ENCODE data around the gene TSPOAP1.

TSPOAP1 gene

GRCh38 chr17:58339755-58340404 is 11.3 kb upstream of the TSPOAP1 start:
- peak overlapping the region; percentile 100 for H3K27ac ChIP-seq (ENCODE audit: low read depth, low read length)
- H3K79me2 ChIP-seq (ENCODE audit: control insufficient read depth, low read length), result peaks cover 73% of the 10 kb centered on the region
- H3K4me2 ChIP-seq (ENCODE audit: low read length), result peak overlapping the region; percentile 98

GRCh38 chr17:58338841-58339754 is 10.5 kb upstream of the TSPOAP1 start:
- H3K4me1 ChIP-seq (ENCODE audit: control insufficient read depth, low read length), result peaks cover 97% of the 10 kb centered on the region

More at GRCh38 chr17:58339755-58340404, 11.3 kb upstream of the TSPOAP1 start:
- no peaks in the 10 kb centered on the region for H3K27me3 ChIP-seq (ENCODE audit: control insufficient read depth, low read length)
- peak overlapping the region; percentile 78 for H3K4me3 ChIP-seq (ENCODE audit: low read length)
- peaks cover 73% of the 10 kb centered on the region for H3K36me3 ChIP-seq (ENCODE audit: control insufficient read depth, low read length)
- H3K9me2 ChIP-seq (replicated peaks; ENCODE audit: control insufficient read depth, low read length), result no peaks in the 10 kb centered on the region
- H4K20me1 ChIP-seq (ENCODE audit: control insufficient read depth, insufficient read depth, low read depth, low read length), result no peaks in the 10 kb centered on the region
- TF ChIP-seq EZH2phosphoT487 (IDR thresholded peaks at IDR 0.05; ENCODE audit: borderline replicate concordance, low read length) (no peak), CTCF (IDR thresholded peaks at IDR 0.05; ENCODE audit: low read depth, low read length, poor library complexity, severe bottlenecking) (no peak)
- H3K9me3 ChIP-seq (ENCODE audit: control insufficient read depth, insufficient read depth, low read length), result no peaks in the 10 kb centered on the region
- H3K4me1 ChIP-seq (ENCODE audit: control insufficient read depth, low read length), result peaks cover 97% of the 10 kb centered on the region
- H3F3A ChIP-seq (ENCODE audit: control insufficient read depth, insufficient read depth), result peaks cover 80% of the 10 kb centered on the region

GRCh38 chr17:58338454-58338840 is 9.9 kb upstream of the TSPOAP1 start:
- TF ChIP-seq CTCF (IDR thresholded peaks at IDR 0.05; ENCODE audit: low read depth, low read length, poor library complexity, severe bottlenecking) (peak; percentile 55), EZH2phosphoT487 (IDR thresholded peaks at IDR 0.05; ENCODE audit: borderline replicate concordance, low read length) (no peak)
- Histone ChIP-seq H3K79me2 (ENCODE audit: control insufficient read depth, low read length) (peaks cover 78% of the 10 kb centered on the region), H3K4me1 (ENCODE audit: control insufficient read depth, low read length) (peaks cover 97% of the 10 kb centered on the region)

More at GRCh38 chr17:58338841-58339754, 10.5 kb upstream of the TSPOAP1 start:
- Histone ChIP-seq H3K36me3 (ENCODE audit: control insufficient read depth, low read length) (peaks cover 65% of the 10 kb centered on the region), H3K9me2 (replicated peaks; ENCODE audit: control insufficient read depth, low read length) (no peaks in the 10 kb centered on the region), H4K20me1 (ENCODE audit: control insufficient read depth, insufficient read depth, low read depth, low read length) (no peaks in the 10 kb centered on the region), H3K27me3 (ENCODE audit: control insufficient read depth, low read length) (no peaks in the 10 kb centered on the region), H3F3A (ENCODE audit: control insufficient read depth, insufficient read depth) (peaks cover 82% of the 10 kb centered on the region), H3K4me2 (ENCODE audit: low read length) (peak overlapping the region; percentile 98), H3K9me3 (ENCODE audit: control insufficient read depth, insufficient read depth, low read length) (no peaks in the 10 kb centered on the region), H3K79me2 (ENCODE audit: control insufficient read depth, low read length) (peaks cover 79% of the 10 kb centered on the region), H3K4me3 (ENCODE audit: low read length) (peak overlapping the region; percentile 78), H3K27ac (ENCODE audit: low read depth, low read length) (peak overlapping the region; percentile 100)
- TF ChIP-seq CTCF (IDR thresholded peaks at IDR 0.05; ENCODE audit: low read depth, low read length, poor library complexity, severe bottlenecking) (no peak), EZH2phosphoT487 (IDR thresholded peaks at IDR 0.05; ENCODE audit: borderline replicate concordance, low read length) (no peak)

More at GRCh38 chr17:58338454-58338840, 9.9 kb upstream of the TSPOAP1 start:
- peak overlapping the region; percentile 98 for H3K4me2 ChIP-seq (ENCODE audit: low read length)
- peak overlapping the region; percentile 100 for H3K27ac ChIP-seq (ENCODE audit: low read depth, low read length)
- peaks cover 61% of the 10 kb centered on the region for H3K36me3 ChIP-seq (ENCODE audit: control insufficient read depth, low read length)
- H4K20me1 ChIP-seq (ENCODE audit: control insufficient read depth, insufficient read depth, low read depth, low read length), result no peaks in the 10 kb centered on the region
- peaks cover 79% of the 10 kb centered on the region for H3F3A ChIP-seq (ENCODE audit: control insufficient read depth, insufficient read depth)
- H3K9me2 ChIP-seq (replicated peaks; ENCODE audit: control insufficient read depth, low read length), result no peaks in the 10 kb centered on the region
- H3K27me3 ChIP-seq (ENCODE audit: control insufficient read depth, low read length), result no peaks in the 10 kb centered on the region
- peak overlapping the region; percentile 78 for H3K4me3 ChIP-seq (ENCODE audit: low read length)
- no peaks in the 10 kb centered on the region for H3K9me3 ChIP-seq (ENCODE audit: control insufficient read depth, insufficient read depth, low read length)
